HG03469 (cell line): ENCODE results near the gene ANAPC2.

Experiments
- ATAC-seq: cut with Tn5 transposase; IDR thresholded peaks from one replicate; pipeline ENCODE4 v1.9.1; 2021; ENCODE audit warnings: mild to moderate bottlenecking, moderate library complexity, moderate number of reproducible peaks; ENCODE audit not compliant: unreplicated experiment

Gene ANAPC2

DNA sequence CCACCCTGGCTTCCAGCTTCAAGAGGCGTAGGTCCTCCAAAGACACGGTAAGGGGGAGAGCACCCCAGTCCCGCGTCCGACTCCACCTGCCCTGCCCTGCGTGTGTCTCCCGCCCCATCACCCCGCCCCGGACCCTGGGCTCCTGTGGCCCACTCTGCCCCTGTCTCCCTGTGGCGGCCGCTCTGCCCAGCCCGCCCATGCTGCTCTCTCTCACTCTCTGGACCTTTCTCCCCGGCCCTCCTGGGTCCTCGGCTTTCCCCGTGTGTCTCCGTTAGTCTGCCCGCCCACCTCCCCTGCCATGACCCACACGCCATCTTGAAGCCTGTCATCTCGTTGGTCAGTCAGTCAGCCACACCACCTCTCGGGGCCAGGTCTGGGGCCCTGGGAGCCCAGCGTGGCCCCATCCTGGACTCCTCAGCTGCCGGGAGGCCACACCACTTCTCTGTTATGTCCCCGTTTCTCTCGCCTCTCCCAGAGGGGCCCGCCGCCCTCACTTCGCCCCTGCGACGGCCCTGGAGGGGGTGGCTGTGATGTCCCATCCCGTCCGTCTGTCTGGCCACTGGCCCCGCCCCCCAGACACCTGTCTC lies 23.0 kb downstream of the ANAPC2 start:
- ATAC-seq: no peak

DNA sequence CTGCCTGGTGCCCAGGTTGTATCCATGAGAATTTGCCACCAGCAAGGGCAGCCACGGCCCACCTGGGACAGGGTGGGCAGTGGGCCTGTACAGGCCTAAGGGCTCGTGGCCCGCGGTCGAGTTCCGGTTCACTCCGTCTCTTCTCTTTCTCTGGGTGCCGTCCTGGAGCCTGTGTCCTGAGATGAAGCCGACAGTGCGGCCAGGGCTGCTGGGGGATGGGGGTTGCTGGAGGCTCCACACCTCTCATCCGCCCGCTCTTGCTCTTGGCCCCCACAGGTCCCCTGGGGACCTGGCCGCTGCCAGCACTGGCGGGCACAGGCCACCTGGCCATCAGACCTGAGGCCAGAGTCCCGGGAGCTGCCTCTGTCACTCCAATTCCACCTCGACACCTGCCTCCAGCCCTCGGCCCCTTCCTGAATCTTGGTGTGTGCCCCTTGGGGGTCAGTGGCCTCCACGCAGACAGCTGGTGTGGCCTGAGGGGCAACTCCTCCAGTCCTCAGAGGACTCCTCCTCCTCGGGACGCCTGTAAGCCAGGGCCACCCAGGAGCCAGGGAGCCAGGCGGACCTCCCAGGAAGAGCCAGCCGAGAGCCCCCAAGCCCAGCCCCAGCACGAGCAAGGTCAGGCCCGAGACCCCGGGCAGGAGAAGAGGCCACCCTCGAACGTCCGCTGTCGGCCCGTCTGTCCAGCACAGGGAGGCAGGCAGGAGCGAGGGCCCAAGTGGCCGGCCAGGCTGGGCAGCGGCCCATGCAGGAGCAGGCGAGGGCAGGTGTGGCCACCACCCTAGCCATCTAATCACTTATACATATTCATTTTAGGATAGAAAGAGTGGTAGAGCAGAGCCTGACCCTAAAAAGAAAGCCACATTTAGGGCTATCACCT lies 23.8 kb downstream of the ANAPC2 start:
- no peak for ATAC-seq

DNA sequence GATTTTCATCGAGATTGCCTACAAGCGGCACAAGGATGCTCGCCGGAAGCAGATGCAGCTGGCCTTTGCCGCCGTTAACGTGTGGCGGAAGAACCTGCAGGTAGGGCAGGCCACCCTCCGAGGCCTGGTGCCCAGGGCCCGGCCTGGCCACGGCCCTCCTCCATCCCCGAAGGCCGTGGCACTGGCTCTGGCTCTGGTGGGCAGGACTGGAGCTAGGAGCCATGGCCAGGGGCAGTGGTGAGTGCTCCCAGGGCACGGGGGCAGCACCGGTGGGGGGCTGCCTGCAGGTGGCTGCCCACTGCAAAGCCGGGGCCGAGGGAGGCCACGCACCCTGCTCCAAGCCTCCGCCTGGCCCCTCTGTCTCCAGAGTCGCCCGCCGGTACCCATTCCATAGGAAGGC lies 24.6 kb downstream of the ANAPC2 start:
- no peak for ATAC-seq

DNA sequence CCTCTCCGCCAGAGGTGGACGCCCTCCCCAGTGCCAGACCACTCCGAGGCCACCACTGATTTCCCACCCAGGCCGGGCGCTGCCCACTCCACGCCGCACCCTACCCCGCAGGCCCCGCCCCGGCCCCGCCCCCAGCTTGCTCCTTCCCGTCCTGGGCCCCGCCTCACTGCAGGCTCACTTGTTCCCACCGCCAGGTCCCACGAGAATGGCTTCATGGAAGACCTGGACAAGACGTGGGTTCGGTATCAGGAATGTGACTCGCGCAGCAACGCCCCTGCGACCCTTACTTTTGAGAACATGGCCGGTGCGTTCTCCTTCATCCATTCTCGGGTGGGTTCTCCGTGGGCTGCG lies 25.0 kb downstream of the ANAPC2 start:
- ATAC-seq: no peak

DNA sequence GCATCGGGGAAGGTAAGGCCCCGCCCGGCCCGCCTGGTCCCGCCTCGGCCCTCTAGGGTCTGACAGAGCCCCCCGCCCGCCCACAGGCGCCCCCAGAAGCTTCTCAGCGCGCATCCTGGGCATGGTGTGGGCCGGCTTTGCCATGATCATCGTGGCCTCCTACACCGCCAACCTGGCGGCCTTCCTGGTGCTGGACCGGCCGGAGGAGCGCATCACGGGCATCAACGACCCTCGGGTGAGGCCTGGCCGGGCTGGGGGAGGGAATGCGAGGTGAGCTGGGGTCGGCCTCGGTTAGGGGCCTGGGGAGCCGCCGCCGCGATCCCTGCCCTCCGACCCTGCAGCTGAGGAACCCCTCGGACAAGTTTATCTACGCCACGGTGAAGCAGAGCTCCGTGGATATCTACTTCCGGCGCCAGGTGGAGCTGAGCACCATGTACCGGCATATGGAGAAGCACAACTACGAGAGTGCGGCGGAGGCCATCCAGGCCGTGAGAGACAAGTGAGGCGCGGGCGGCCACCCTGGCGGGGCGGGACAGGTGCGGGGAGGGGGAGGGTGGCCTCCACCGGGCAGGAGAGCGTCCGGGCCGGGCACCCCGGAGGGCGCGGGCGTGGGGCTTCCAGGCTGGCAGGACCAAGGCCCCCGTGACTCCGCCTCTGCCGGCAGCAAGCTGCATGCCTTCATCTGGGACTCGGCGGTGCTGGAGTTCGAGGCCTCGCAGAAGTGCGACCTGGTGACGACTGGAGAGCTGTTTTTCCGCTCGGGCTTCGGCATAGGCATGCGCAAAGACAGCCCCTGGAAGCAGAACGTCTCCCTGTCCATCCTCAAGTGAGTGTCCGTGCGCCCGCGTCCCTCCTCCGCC lies 25.6 kb downstream of the ANAPC2 start:
- ATAC-seq: no peak

DNA sequence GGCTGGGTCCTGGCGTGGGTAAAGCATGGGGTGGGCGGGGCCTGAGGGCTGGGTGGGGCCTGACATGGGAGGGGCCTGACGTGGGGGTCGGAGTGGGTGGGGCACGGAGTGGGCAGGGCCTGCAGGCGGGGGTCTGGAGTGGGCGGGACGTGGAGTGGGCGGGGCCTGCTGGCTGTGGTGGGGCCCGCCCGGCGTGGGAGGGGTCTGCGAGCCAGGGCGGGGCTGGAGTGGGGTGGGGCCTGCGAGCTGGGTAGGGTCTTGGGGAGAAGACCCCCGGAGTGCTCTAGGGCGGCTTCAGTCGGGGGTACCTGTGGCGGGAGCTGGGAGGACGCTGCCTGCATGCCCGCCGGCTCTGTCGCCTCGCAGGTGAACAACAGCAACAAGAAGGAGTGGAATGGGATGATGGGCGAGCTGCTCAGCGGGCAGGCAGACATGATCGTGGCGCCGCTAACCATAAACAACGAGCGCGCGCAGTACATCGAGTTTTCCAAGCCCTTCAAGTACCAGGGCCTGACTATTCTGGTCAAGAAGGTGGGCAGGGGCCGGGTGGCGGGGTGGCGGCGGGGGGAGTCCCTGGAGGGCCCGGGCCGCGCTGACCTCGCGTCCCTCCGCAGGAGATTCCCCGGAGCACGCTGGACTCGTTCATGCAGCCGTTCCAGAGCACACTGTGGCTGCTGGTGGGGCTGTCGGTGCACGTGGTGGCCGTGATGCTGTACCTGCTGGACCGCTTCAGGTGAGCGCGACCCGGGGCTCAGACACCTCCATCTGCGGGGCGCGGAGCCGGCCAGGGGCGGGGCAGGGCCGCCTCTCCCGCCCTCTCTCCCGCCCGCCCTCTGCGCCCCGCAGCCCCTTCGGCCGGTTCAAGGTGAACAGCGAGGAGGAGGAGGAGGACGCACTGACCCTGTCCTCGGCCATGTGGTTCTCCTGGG lies 26.5 kb downstream of the ANAPC2 start:
- ATAC-seq: no peak

DNA sequence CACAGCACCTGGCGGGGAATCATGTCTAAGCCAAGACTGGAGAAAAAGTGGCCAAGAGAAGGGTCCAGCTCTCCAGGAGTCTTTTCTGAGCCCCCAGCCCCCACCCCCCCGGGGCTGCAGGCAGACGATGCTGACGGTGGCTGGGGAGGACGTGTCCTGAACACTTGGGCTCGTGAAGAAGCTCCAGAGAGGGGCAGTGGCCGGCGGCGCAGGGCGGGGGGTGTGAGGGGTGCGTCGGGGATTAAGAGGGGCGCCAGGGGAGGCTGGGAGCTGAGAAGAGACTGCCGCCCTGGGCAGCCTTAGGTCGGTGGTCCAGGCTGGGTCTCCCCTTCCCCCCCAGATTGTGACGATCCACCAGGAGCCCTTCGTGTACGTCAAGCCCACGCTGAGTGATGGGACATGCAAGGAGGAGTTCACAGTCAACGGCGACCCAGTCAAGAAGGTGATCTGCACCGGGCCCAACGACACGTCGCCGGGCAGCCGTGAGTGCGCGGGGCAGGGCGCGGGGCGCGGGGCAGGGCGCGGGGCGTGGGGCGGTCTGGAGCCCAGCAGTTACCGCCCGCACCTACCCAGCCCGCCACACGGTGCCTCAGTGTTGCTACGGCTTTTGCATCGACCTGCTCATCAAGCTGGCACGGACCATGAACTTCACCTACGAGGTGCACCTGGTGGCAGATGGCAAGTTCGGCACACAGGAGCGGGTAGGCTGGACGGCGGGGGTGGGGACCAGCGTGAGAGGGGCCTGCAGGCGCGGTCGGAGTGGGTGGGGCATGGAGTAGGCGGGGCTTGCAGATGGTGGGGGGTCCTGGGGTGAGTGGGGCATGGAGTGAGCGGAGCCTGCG lies 27.4 kb downstream of the ANAPC2 start:
- ATAC-seq: no peak

DNA sequence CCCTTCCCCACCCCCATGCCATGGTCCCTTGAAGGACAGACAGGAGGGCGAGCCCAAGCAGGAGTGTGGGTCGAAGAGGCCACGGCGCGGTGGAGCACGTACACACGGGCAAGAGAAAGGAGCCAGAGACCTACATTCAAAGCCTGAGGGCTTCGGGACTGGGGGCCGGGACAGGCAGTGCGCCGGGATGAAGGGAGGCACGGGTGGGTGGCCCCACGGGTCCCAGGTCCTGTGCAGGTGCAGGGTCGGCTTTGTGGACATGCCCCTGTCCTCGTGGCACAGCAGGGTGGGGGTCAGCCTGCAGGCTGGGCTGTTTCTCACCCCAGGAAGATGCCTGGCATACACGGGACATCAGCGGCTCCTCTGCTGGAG lies 28.3 kb downstream of the ANAPC2 start:
- ATAC-seq: no peak

DNA sequence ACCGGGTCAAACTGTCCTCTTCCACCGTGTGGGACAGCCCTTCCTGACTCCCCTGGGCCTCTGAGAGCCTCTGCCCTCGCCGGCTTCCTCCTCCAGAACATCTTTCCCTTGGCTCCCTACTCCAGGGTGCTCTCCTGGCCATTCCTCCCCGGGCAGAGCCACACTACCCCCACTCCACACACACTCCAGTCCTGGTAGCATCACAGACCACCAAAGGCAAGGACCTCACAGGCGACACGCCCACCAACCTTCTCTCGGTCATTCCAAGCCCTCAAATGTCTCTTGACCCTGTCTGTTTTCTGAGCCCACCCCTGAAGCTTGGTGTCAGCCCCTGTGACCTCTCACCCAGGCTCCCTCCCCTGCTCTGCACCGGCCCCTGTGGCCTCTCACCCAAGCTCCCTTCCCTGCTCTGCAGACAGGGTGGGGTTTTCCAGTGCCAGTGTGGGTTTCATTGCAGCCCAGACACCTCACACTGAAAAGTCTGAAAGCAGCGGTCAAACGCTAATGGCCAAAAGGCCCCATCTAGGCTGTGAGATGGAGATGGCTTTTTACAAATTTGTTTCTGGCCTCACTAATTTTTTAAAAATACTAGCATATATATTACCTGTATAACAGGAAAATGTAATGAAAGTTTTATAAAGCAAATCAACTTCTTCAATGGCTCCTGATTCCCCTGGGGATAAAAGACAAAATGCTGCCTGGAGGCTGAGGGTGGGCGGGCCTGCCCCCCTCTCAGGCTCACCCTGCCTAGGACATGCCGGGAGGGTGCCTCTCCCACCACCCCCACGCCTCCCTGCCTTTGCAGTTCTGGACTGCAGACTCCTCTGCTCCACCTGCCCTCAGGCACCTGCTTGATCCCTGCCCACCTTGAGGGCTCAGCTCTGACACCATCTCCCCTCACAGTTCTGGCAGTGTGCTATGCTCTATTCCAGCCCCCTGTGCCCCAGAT lies 29.0 kb downstream of the ANAPC2 start:
- ATAC-seq: no peak

DNA sequence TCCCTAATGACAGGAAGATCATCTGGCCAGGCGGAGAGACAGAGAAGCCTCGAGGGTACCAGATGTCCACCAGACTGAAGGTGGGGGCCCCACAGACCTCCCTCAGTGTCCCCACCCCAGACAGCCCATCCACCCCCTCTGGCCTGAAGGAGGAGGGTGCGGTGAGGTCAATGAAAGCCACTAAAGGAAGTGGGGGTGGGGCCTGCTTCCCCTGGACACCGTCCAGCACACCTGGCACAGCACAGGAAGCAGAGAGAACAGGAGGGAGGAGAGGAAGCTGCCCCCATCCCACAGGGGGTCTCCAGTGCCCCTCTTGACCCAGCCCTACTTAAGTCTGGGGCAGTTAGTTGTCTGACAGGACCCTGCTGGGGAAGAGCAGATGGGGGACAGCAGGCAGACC lies 29.7 kb downstream of the ANAPC2 start:
- no peak for ATAC-seq

DNA sequence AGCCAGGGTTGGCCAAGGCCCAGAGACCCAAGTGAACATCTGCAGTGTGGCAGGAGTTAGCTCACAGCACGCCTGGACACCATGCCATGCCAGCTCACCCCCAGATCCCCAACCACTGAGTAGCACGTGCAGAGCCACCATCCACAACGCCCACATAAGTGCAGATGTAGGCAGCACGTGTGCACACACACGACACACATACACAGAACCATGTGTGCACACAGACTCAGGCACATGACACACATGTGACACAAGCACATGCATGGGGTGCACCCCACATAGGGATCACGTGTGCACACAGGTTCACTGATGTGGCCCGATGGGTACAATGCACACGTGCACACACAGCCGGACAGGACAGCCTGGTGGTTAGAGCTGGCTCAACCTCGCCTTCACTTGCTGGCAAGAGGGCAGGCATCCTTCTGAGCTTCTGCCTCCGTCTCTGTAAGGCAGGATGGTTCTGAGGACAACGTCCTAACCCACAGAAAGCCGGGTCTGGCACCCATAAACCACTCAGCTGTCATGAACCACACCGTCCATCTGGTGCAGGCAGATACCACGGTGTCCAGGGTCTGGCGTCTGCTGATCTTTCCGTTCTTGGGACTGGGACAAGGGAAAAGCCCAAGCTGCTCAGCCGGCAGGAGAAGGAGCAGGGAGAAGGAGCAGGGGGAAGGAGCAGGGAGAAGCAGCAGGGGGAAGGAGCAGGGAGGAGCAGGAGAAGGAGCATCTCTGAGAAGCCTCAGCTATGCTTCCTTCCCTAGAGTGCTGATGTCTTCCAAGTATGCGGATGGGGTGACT lies 30.5 kb downstream of the ANAPC2 start:
- no peak for ATAC-seq

DNA sequence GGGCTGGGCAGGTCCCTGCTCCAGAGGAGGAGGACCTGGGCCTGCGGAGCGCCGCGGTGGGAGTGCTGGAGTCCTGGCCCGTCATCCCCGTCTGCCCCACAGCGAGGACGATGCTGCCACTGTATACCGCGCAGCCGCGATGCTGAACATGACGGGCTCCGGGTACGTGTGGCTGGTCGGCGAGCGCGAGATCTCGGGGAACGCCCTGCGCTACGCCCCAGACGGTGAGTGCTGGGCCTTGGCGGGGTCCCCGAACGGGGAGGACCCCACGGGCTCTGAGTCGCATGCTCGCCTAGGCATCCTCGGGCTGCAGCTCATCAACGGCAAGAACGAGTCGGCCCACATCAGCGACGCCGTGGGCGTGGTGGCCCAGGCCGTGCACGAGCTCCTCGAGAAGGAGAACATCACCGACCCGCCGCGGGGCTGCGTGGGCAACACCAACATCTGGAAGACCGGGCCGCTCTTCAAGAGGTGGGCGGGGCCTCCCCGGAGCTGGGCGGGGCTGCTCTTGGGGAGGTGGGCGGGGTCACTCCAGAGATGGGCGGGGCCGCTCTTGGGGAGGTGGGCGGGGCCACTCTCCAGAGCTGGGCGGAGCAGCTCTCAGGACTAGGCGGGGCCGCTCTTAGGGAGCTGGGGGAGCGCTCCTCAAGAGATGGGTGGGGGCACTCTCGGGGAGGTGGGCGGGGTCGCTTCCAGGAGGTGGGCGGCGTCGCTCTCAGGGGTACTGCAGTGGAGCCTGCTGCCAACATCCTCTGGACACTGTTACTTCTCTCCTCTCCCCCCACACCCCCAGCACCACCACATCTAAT lies 31.6 kb downstream of the ANAPC2 start:
- no peak for ATAC-seq

DNA sequence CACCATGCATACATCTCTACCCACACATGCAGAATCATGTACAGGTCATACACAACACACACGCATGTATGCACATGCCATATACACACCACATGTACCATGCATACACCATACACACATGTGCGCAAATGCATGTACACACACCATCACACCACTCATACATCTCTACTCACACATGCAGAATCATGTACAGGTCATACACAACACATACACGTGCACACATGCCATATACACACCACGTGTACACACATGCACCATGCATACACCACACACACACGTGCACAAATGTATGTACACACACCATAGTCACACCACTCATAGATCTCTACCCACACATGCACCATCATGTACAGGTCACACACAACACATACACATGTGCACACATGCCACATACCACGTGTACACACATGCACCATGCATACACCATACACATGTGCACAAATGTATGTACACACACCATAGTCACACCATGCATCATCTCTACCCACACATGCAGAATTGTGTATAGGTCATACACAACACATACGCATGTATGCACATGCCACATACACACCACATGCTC lies 35.4 kb downstream of the ANAPC2 start:
- ATAC-seq: no peak

DNA sequence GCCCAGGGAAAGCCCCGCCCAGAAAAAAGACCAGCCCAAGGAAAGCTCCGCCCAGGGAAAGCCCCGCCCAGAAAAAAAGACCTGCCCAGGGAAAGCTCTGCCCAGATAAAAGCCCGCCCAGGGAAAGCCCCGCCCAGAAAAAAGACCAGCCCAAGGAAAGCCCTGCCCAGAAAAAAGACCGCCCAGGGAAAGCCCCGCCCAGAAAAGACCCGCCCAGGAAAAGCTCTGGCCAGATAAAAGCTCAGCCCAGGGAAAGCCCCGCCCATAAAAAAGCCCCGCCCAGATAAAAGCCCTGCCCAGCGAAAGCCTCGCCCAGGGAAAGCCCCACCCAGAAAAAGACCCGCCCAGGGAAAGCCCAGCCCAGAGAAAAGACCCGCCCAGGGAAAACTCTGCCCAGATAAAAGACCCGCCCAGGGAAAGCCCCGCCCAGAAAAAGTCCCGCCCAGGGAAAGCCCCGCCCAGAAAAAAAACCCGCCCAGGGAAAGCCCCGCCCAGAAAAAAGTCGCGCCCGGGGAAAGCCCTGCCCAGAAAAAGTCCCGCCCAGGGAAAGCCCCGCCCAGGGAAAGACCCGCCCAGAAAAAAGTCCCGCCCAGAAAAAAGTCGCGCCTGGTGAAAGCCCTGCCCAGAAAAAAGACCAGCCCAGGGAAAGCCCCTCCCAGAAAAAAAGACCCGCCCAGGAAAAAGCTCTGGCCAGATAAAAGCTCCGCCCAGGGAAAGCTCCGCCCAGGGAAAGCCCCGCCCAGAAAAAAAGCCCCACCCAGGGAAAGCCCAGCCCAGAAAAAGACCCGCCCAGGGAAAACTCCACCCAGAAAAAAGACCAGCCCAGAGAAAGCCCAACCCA lies 37.5 kb downstream of the ANAPC2 start:
- ATAC-seq: no peak

DNA sequence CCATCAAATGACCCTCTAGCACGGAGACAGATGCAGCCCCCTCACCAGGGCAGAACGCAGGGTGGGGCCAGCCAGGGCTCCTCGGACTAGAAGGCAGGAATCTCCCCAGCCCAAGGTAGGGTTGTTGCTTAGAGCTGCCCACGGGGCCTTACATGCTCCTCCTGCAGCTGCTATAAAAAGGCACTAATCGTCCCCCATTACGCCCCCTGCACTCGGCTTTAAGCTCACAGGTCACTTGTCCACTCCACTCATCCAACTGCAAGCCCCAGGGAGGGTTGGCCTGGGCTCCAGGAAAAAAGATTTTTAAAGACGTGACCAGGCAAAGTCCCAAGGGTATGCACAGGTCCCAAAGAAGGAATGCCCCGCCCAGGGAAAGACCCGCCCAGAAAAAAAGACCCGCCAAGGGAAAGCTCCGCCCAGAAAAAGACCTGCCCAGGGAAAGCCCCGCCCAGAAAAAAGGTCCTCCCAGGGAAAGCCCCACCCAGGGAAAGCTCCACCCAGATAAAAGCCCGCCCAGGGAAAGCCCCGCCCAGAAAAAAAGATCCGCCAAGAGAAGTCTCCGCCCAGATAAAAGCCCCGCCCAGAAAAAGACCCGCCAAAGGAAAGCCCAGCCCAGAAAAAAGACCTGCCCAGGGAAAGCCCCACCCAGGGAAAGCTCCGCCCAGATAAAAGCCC lies 38.3 kb downstream of the ANAPC2 start:
- no peak for ATAC-seq
